ENCODE results near the gene PRRC2A. TPM values are rescaled to one million over a fixed set of nuclear protein-coding genes. Genes with fewer than 3 reads are reported as not detected.

Gene PRRC2A
- total RNA-seq (100 to 1,000 TPM; 214 to 218 TPM), polyA plus RNA-seq (10 to 100 TPM in 1 of 2 donors, under 1 TPM in 1; 0.09 to 12.1 TPM)

- Mint-ChIP-seq H3K4me1 (peaks cover 21 to 42% (median 33%) of the 10 kb centered on the region in 4 donors), H3K27me3 (no peaks in the 10 kb centered on the region), H3K27ac (peak within 1 kb of the TSS; percentile 91 to 99 (median 98)), H3K4me3 (peak within 1 kb of the TSS; percentile 89 to 98 (median 94)), H3K9me3 (no peaks in the 10 kb centered on the region), H3K36me3 (peaks cover 12 to 46% of the 10 kb centered on the region in 2 donors)
- Histone ChIP-seq H3K4me3 (ENCODE audit: low read length in 2 of 2) (peak within 1 kb of the TSS; percentile 83 to 93), H3K27ac (ENCODE audit: low read depth, low read length) (peak within 1 kb of the TSS; percentile 99), H3K4me1 (ENCODE audit: insufficient read depth, low read length) (peaks cover 27% of the 10 kb centered on the region), H3K36me3 (ENCODE audit: insufficient read depth, low read length) (peaks cover 29% of the 10 kb centered on the region), H3K27me3 (ENCODE audit: insufficient read depth, low read length) (no peaks in the 10 kb centered on the region), H3K9me3 (ENCODE audit: control insufficient read depth in 1 of 2, low read length in 2 of 2) (no peaks in the 10 kb centered on the region)
- CTCF ChIA-PET (ENCODE audit: partially characterized antibody) = no interaction called here
- intact Hi-C loops (cut with micrococcal nuclease) = loop anchor here (1.0 kb wide), 6 partner anchors 32 to 423 kb away; partner anchors contain the start of genes ABHD16A, BAG6 and NFKBIL1
- POLR2A ChIA-PET (ENCODE audit: partially characterized antibody) = interaction anchor here (0.8 to 4.5 kb wide), 24 partner anchors 18 to 351 kb away, joined by 3 to 66 read pairs (median 5); partner anchors contain the start of genes APOM, ATP6V1G2, BAG6 and C6orf47
- DNase-seq = peak in 1 of 5 donors; percentile 85
These were observed at the start of gene PRRC2A for GRCh38 chr6:31620586-31621319. Gene PRRC2A, plus strand, starts transcription at chr6:31620715. Its CDS starts 2,075 bp downstream, at chr6:31622790.

GRCh38 chr6:31572041-31572911 lies 48.2 kb upstream of the PRRC2A start, which contains the start of gene LTA:
Gene LTA, plus strand, starts transcription at chr6:31572289. Its CDS starts 454 bp downstream, at chr6:31572743.
- peak within 1 kb of the TSS; percentile 83 for H3K27ac ChIP-seq (ENCODE audit: low read depth, low read length)
- H3K9me3 ChIP-seq (ENCODE audit: control insufficient read depth in 1 of 2, low read length in 2 of 2) = no peaks in the 10 kb centered on the region
- H3K27ac Mint-ChIP-seq = peak within 1 kb of the TSS; percentile 96 to 100 (median 99)
- H3K27me3 ChIP-seq (ENCODE audit: insufficient read depth, low read length) = no peaks in the 10 kb centered on the region
- H3K36me3 ChIP-seq (ENCODE audit: insufficient read depth, low read length) = peaks cover 3% of the 10 kb centered on the region
- peaks cover 15 to 42% of the 10 kb centered on the region in 2 donors for H3K36me3 Mint-ChIP-seq
- CTCF ChIA-PET (ENCODE audit: partially characterized antibody) = interaction anchor here (1.0 to 35.1 kb wide), 6 partner anchors 9 to 26 kb away, joined by 4 to 1152 read pairs (median 324); partner anchors contain the start of genes ATP6V1G2, LST1, LTB and NCR3
- H3K4me3 ChIP-seq (ENCODE audit: low read length in 2 of 2) = peak within 1 kb of the TSS; percentile 39 to 62
- POLR2A ChIA-PET (ENCODE audit: partially characterized antibody) = interaction anchor here (1.1 to 52.5 kb wide), 3 partner anchors 9 to 77 kb away, joined by 3 to 3597 read pairs (median 3597); partner anchors contain the start of genes ATP6V1G2, DDX39B, LST1 and LTA
- peak; percentile 78 to 90 (median 81) for DNase-seq
- peak within 1 kb of the TSS; percentile 88 to 100 (median 99) for H3K4me3 Mint-ChIP-seq
- H3K4me1 ChIP-seq (ENCODE audit: insufficient read depth, low read length) = peaks cover 83% of the 10 kb centered on the region
- H3K9me3 Mint-ChIP-seq = peaks cover 0 to 7% (median 0%) of the 10 kb centered on the region in 8 donors
- no peaks in the 10 kb centered on the region for H3K27me3 Mint-ChIP-seq
- intact Hi-C loops (cut with micrococcal nuclease) = loop anchor here (1.0 kb wide), 3 partner anchors 8 to 30 kb away; partner anchors contain the start of gene DDX39B
- peaks cover 68 to 100% (median 79%) of the 10 kb centered on the region in 4 donors for H3K4me1 Mint-ChIP-seq

GRCh38 chr6:31573239-31574105 lies 47.0 kb upstream of the PRRC2A start:
- H3K9me3 ChIP-seq (ENCODE audit: control insufficient read depth in 1 of 2, low read length in 2 of 2) = no peaks in the 10 kb centered on the region
- intact Hi-C loops (cut with micrococcal nuclease) = no loop called here
- peaks cover 12% of the 10 kb centered on the region for H3K36me3 ChIP-seq (ENCODE audit: insufficient read depth, low read length)
- no peaks in the 10 kb centered on the region for H3K27me3 Mint-ChIP-seq
- peak overlapping the region; percentile 83 for H3K27ac ChIP-seq (ENCODE audit: low read depth, low read length)
- H3K27me3 ChIP-seq (ENCODE audit: insufficient read depth, low read length) = no peaks in the 10 kb centered on the region
- POLR2A ChIA-PET (ENCODE audit: partially characterized antibody) = interaction anchor here (1.5 to 52.5 kb wide), 3 partner anchors 9 to 29 kb away, joined by 4 to 3597 read pairs (median 3597); partner anchors contain the start of genes ATP6V1G2, DDX39B, LST1 and LTA
- H3K4me3 ChIP-seq (ENCODE audit: low read length in 2 of 2) = peak overlapping the region in 1 of 2 donors; percentile 62
- CTCF ChIA-PET (ENCODE audit: partially characterized antibody) = interaction anchor here (1.0 to 19.7 kb wide), 6 partner anchors 9 to 257 kb away, joined by 4 to 962 read pairs (median 10); partner anchors contain the start of genes ATP6V1G2, DDX39B, LST1 and LTB
- H3K4me3 Mint-ChIP-seq = peak overlapping the region; percentile 57 to 100 (median 98)
- no peak for DNase-seq
- H3K9me3 Mint-ChIP-seq = peaks cover 0 to 4% (median 0%) of the 10 kb centered on the region in 8 donors
- peaks cover 23 to 41% of the 10 kb centered on the region in 2 donors for H3K36me3 Mint-ChIP-seq
- H3K4me1 Mint-ChIP-seq = peaks cover 60 to 97% (median 75%) of the 10 kb centered on the region in 4 donors
- peak overlapping the region; percentile 96 to 100 (median 99) for H3K27ac Mint-ChIP-seq
- peaks cover 82% of the 10 kb centered on the region for H3K4me1 ChIP-seq (ENCODE audit: insufficient read depth, low read length)

GRCh38 chr6:31574106-31575061 lies 46.1 kb upstream of the PRRC2A start:
- peak in 1 of 5 donors; percentile 33 for DNase-seq
- Mint-ChIP-seq H3K4me1 (peaks cover 62 to 97% (median 75%) of the 10 kb centered on the region in 4 donors), H3K4me3 (peak overlapping the region; percentile 88 to 100 (median 98)), H3K36me3 (peaks cover 27 to 45% of the 10 kb centered on the region in 2 donors), H3K27ac (peak overlapping the region; percentile 96 to 100 (median 99)), H3K27me3 (no peaks in the 10 kb centered on the region), H3K9me3 (peaks cover 0 to 4% (median 0%) of the 10 kb centered on the region in 8 donors)
- POLR2A ChIA-PET (ENCODE audit: partially characterized antibody) = interaction anchor here (0.6 to 52.5 kb wide), 10 partner anchors 8 to 377 kb away, joined by 3 to 3597 read pairs (median 5); partner anchors contain the start of genes ABHD16A, ATP6V1G2, BAG6 and DDX39B
- Histone ChIP-seq H3K27me3 (ENCODE audit: insufficient read depth, low read length) (no peaks in the 10 kb centered on the region), H3K27ac (ENCODE audit: low read depth, low read length) (peak overlapping the region; percentile 83), H3K9me3 (ENCODE audit: control insufficient read depth in 1 of 2, low read length in 2 of 2) (no peaks in the 10 kb centered on the region), H3K36me3 (ENCODE audit: insufficient read depth, low read length) (peaks cover 12% of the 10 kb centered on the region), H3K4me3 (ENCODE audit: low read length in 2 of 2) (peak overlapping the region; percentile 87 to 99), H3K4me1 (ENCODE audit: insufficient read depth, low read length) (peaks cover 82% of the 10 kb centered on the region)
- CTCF ChIA-PET (ENCODE audit: partially characterized antibody) = interaction anchor here (1.0 to 19.7 kb wide), 6 partner anchors 19 to 256 kb away, joined by 3 to 962 read pairs (median 10); partner anchors contain the start of genes ATP6V1G2, DDX39B, LST1 and NCR3
- intact Hi-C loops (cut with micrococcal nuclease) = no loop called here

GRCh38 chr6:31575335-31575901 lies 45.1 kb upstream of the PRRC2A start, which contains the start of gene TNF:
Gene TNF, plus strand, starts transcription at chr6:31575565. Its CDS starts 177 bp downstream, at chr6:31575742.
- H3K4me1 ChIP-seq (ENCODE audit: insufficient read depth, low read length) = peaks cover 82% of the 10 kb centered on the region
- CTCF ChIA-PET (ENCODE audit: partially characterized antibody) = interaction anchor here (0.5 to 19.7 kb wide), 7 partner anchors 18 to 255 kb away, joined by 3 to 962 read pairs (median 6); partner anchors contain the start of genes ATP6V1G2, DDX39B, LST1 and NCR3
- POLR2A ChIA-PET (ENCODE audit: partially characterized antibody) = interaction anchor here (0.6 to 52.5 kb wide), 15 partner anchors 7 to 1270 kb away, joined by 3 to 3597 read pairs (median 5); partner anchors contain the start of genes ABHD16A, ATP6V1G2, BAG6 and DDX39B
- intact Hi-C loops (cut with micrococcal nuclease) = no loop called here
- peaks cover 12% of the 10 kb centered on the region for H3K36me3 ChIP-seq (ENCODE audit: insufficient read depth, low read length)
- peaks cover 0 to 4% (median 0%) of the 10 kb centered on the region in 8 donors for H3K9me3 Mint-ChIP-seq
- H3K27ac Mint-ChIP-seq = peak within 1 kb of the TSS; percentile 96 to 100 (median 99)
- H3K4me3 Mint-ChIP-seq = peak within 1 kb of the TSS; percentile 88 to 100 (median 98)
- no peaks in the 10 kb centered on the region for H3K27me3 ChIP-seq (ENCODE audit: insufficient read depth, low read length)
- peaks cover 58 to 97% (median 73%) of the 10 kb centered on the region in 4 donors for H3K4me1 Mint-ChIP-seq
- peak; percentile 71 to 92 (median 74) for DNase-seq
- peak within 1 kb of the TSS; percentile 83 for H3K27ac ChIP-seq (ENCODE audit: low read depth, low read length)
- H3K9me3 ChIP-seq (ENCODE audit: control insufficient read depth in 1 of 2, low read length in 2 of 2) = no peaks in the 10 kb centered on the region
- no peaks in the 10 kb centered on the region for H3K27me3 Mint-ChIP-seq
- peak within 1 kb of the TSS; percentile 87 to 99 for H3K4me3 ChIP-seq (ENCODE audit: low read length in 2 of 2)
- H3K36me3 Mint-ChIP-seq = peaks cover 30 to 52% of the 10 kb centered on the region in 2 donors
